GM12891 (cell line): ENCODE results near the gene BCL11B.

Experiments used
- POLR2A ChIP-seq: IDR thresholded peaks from 2 replicates; pipeline ENCODE4 v1.6.1; 2011; ENCODE audit warnings: low read depth, low read length, control low read depth
- POLR2AphosphoS5 ChIP-seq: IDR thresholded peaks from 2 replicates; pipeline ENCODE4 v1.6.1; 2011; ENCODE audit warnings: low read depth, low read length, control low read depth
- POU2F2 ChIP-seq: IDR thresholded peaks from 2 replicates; pipeline ENCODE4 v1.6.1; 2011; ENCODE audit warnings: low read depth, mild to moderate bottlenecking, control low read depth, low read length, moderate library complexity
- TAF1 ChIP-seq: IDR thresholded peaks from 2 replicates; pipeline ENCODE4 v1.6.1; 2011; ENCODE audit warnings: low read depth, low read length, control low read depth

- TF ChIP-seq POLR2A (no peak), POLR2AphosphoS5 (no peak), TAF1 (no peak), POU2F2 (no peak)
Observed at GRCh38 chr14:99158646-99159165, 113.3 kb downstream of the BCL11B start.
